HG02943 (cell line): ENCODE results near the gene TMEM63C.
"Not testable (repeated sequence)": the region's sequence is repeated elsewhere in the genome, so short reads cannot be mapped to it uniquely, and the experiment has no call there.

Source experiments
- ATAC-seq: cut with Tn5 transposase; IDR thresholded peaks from one replicate; pipeline ENCODE4 v1.9.1; 2021; ENCODE audit warnings: mild to moderate bottlenecking, low read depth, moderate library complexity; ENCODE audit not compliant: unreplicated experiment

Gene TMEM63C

DNA sequence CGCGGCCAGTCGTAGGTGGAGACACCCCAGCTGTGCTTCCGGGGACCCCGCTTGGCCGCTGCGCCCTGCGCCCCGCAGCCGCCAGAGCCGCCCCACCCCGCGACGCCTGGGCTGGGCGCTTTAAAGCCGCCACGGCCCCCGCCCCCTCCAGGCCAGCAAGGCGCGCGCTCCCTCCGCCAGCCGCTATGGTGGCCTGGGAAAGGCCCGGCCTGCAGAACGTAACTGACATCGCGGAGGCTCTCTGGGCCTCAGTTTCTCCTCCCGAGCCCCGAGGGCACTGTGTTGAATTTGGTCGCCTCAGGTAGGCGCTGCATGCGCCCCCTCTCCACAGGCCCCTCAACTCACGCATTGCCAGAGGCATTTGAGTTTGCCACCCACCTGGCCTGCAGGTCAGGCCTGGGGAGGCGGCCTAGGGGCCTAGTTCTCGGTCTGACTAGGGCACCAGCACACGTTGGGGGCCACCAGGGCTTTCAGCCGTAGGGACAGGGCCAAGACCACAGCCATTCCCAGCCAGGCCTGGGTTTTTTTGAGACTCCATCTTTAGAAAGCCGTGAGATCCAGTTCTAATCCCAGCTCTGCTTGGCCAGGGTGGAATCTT lies 89.6 kb downstream of the TMEM63C start, which contains the start of gene NGB:
NGB (minus strand) TSS at position 94 of the 598 bp plus-strand sequence. CDS start 269 bp downstream, outside the sequence.
- ATAC-seq = no peak

DNA sequence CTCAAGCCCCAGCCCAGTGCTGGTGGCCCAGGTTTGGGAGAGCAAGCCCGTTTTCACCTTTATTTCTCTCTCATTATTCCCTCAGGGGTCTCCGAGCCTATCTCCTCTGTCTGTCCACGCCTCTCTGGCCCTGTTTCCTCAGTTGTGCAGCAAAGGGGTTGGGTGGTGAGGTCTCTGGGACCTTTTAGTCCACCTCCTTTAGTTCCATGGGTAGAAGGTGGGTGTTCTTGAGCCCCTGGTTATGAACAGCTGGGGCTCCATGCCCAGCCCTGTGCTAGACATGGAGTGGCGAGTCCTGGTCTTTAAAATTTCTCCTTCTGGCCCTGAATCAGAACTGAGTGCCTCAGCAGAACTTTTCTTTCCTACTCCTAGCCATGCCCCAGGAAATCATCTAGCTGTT lies 90.7 kb downstream of the TMEM63C start:
- no peak for ATAC-seq

DNA sequence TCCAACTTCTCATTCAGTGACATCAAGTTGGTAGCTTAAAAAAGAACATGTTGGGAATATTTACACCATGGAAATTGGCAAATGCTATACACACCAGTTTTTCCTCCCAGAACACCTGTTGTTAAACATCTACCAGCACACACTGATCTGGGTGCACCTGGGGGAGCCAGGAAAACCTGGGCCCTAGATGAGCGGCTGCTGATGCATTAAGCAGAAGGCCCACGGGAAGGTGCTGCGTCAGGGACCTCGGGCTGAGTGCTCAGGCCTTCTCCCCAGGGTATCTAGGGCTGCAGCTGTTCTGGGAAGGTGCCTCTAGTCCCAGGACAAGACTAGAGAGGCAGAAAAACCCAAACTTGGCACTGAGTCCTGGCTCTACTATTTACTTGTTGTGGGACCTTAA lies 92.2 kb downstream of the TMEM63C start:
- ATAC-seq = no peak

DNA sequence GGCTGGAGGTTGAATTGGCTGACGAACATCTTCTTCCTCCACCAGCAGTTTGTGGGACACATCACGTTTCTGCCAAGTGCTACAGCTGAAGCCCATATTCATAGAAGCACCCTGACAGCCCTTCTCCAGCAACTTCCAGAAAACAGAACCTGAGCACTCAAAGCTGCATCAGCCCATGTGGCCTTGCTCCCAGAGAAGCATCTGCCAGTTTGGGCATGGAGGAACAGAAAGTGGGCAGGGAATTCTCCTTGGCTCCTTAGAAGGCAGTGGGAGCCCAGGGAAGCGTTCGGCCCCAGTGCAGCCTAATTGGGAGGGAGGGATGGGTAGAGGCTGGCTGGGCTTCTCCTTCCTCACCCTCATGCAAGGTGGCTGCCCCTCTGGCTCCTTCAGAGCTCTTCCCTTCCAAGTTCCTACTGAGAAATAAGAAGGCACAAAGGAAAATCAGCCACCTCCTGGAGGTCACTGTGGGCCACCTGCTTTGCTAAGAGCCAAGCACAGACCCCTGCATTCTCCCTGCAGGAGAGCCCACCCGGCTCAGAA lies 93.5 kb downstream of the TMEM63C start:
- ATAC-seq = no peak

DNA sequence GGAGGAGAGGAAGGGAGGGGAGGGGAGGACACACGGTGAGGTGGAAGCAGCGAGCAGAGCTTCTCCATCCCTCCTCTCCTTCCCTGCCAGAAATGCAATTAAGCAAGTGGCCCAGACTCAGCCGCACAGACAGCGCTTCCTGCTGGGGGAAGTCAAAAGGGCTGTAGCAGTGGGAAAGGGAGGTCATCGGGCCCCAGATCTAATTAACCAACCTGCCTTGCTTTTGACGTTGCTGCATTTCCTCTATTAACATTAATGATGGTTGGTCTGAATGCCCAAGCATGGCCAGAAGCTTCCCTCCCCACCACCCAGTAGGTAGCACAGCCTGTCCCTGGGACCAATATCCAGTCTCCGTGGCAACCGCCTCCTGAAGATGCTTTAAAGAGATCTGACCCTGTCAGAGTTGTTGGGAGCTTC lies 94.0 kb downstream of the TMEM63C start:
- ATAC-seq = no peak

DNA sequence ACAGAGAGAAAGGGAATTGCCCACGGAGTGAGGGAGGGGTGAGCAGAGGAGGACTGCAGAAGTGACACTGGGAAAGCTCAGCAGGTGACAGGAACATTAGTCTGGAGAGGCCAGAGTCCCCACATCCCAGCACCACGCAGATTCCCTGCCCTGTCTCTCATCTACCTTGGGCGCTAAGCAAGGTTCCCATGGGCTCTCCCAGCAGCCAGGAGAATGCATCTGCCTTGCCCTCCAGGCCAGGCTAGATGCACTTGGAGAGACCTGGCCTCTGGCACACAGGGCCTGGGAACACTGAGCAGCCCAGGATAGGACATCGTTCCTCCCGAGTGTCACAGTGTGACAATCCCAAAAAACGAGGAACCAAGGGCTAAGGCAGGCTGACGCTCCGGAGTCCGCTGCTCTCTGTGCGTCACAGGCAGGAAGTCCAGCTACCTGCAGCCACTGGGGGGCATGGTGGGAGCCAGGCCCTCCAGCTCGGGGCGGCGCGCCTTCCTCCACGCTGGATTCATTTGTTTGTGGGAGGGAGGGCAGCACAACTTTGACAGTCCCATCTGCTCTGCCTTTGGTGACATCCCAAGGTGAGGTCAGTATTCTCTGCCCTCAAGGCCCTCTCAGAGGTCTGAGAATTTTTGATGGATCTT lies 94.8 kb downstream of the TMEM63C start:
- no peak for ATAC-seq

DNA sequence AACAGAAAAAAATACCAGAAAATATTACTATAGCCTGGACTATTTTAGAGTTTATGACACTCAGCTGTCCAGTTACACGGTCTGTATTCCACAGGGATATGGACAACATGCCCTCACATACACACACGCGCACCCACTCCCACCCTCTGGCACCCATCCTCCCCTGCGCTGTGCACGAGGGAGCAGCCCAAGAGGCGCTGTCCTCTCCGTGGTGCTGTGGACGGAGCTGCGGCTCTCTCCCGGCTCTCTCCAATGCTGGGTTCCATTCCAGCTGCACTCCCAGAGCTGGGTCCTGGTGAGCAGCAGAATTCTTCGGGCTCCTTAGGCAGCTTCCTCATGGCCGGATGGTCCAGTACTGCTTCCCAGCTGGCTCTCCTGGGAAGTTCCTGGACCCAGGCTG lies 95.4 kb downstream of the TMEM63C start:
- no peak for ATAC-seq

DNA sequence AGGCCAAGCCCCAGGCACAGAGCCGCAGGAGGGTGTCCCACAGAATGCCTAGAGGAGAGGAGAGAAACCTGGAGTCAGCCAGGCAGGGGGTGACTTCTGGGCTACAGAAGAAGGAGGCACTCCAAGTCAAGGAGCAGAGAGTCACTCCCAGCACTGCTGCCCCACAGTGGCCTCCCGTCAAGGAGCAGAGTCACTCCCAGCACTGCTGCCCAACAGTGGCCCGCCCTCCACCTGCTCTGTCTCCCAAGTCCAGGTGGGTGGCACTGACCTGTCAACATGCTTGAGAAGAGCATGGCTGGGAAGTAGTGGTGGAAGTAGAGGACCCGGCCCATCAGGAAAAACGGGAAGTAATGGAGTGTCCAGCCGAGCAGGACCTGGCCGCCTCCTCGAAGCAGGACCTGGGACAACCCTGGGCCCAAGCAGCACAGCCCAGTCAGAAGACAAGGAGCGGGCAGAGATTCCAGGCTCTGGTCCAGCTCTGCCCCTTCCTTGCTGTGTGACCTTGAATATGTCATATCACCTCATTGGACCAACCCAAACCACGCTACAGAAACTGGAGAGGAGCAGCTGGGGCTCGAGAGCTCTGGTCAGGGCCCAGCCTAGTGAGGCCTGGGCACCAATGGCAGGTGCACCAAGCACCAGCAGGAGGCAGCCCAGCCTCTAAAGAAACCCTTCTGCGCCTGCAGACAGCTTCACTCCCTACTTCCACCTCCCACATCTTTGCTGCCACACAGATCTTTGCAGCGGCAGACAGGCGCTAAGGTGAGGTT lies 97.0 kb downstream of the TMEM63C start:
- ATAC-seq = no peak

DNA sequence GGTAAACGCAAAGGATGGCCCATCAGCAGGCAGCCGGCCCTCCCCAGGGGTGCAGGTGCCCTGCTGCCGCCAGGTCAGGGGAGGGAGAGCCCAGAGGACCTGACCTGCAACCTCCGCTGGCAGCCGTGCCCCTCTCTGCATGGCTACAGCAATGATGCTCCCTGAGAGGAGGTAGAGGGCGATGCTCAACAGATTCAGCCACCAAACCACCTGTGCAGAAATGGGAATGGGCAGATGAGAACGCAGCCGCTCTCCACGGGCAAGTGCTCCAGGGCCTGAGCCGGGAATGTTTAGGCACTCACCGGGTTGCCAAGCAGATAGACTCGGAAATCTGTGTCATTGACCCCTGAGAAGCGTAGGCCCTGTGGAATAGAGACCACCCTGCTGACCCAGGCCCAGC lies 98.1 kb downstream of the TMEM63C start:
- ATAC-seq = no peak

DNA sequence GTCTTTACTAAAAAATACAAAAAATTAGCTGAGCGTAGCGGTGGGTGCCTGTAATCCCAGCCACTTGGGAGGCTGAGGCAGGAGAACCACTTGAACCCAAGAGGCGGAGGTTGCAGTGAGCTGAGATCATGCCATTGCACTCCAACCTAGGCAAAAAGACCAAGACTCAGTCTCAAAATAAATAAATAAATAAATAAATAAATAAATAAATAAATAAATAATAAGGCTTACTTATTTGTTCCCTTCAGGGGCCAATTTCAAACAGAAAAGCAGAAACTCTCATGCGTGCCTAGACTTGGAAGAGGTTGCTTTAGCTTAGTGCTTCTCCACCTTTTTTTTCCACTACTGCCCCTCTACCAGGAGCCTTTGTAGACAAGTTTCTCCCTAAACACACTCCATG lies 99.3 kb downstream of the TMEM63C start:
- not testable (repeated sequence) for ATAC-seq

DNA sequence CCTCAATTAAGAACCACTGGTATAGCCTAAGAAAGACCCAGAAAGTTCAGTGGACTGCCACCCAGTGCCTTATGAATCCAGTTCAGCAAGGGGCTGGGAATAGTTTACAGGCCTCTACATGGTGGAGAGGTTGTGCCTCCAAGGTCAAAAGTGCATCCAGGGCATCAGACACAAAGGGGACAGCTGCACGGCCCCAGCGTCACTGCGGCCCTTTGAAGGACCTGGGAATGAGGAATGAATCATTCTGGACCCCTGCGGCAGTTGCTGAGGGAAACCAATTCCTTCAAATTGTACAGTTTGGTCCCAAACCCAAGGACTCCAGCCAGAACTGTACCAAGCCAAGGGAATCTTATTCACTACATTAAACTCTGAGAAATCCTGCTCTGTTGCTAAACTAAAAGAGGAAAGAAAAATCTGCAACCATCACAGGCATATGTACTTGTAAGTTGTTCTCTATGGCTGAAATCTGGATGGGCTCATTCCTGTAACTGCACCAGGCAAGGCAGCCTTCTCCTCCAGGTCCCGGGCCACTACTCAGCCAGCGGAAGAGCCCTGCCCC lies 100.3 kb downstream of the TMEM63C start:
- no peak for ATAC-seq

DNA sequence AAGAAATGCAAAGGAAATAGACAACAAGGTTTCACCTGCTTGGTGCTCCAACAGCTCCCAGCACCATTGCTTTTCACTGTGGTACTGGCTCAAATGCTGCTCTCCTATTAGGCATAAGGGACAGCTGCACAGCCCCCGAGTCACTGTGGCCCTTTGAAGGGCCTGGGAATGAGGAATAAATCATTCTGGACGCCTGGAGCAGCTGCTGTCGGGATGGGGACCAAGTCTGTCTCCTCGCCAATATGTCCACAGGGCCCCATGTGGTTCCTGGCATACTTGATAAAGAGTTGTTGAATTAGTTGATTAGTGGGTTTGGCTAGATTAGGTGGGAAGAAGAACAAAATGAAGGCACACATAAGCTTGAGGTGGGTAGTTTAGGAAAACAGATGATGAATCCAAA lies 102.5 kb downstream of the TMEM63C start:
- no peak for ATAC-seq

DNA sequence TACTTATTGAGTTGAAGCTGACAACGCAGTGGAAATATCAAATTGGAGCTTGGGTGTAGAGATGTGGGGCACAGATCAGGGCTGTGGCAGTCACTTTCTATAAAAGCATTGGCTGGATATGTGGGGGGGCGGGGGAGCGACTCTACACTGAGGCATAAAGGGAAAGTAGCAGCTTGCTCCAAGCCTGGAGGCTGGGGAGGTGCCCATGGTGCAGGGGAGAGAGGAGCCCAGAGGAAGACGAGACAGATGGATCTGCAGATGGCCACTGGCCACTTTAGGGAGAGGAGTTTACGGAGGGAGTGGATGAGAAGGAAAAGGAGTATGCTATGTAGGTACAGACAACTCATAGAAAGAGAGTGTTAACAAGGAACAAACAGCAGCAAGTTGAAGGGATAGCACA lies 102.9 kb downstream of the TMEM63C start:
- no peak for ATAC-seq

DNA sequence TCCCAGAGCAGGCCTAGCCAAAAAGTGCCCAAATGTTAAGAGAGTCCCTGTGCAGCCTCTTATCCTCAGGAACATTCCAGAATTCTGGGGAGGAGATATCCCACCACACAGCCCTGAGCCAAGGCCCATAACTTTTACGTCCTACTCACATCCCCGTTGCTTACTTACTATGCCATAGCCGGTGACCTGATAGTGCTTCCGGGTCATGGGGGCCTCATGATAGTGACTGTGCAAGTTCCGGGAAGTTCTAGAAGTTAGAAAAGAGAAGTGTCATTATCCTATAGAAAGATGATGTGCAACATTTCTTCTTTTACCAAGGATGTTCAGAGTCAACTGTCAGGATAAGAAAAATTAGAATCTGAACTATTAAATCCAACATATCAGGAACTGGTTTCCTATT lies 105.0 kb downstream of the TMEM63C start:
- ATAC-seq = no peak

DNA sequence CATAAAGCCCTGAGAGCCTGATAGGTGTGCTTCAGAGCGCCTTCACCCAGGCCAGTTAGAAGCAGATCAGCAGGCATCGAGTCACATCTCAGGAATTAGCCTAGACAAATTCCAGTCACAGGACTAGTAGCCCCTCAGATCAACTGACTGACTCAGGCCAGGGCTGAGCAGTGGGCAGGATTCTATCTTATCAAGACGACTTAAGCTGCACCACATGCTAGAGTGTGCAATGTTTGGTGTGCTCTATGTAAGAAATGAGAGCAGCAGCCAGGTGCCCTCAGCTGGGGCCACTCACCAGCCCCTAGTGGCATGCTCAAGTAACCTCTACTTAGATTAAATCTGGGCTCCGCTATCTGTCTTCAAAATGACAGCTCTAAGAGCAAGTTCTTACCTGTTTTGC lies 109.1 kb downstream of the TMEM63C start:
- no peak for ATAC-seq

DNA sequence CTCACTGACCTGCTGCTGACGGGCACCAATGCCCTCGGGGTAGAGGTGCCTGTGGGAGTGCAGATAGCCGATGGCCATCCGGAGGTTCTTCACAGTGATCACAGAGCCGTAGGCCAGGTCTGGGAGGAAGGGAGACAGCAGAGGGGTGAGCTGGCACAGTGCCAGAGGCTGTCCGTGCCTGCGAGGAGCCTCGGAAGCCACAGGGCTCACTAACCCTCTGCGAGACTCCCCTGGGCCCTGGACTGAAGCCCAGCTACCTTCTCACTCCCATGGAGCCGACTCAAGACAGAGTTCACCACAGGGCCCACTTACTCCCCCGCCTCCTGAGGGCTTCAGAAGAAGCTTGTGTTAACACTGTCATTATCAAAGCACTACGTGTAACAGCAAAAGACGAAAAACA lies 114.6 kb downstream of the TMEM63C start:
- ATAC-seq = no peak

DNA sequence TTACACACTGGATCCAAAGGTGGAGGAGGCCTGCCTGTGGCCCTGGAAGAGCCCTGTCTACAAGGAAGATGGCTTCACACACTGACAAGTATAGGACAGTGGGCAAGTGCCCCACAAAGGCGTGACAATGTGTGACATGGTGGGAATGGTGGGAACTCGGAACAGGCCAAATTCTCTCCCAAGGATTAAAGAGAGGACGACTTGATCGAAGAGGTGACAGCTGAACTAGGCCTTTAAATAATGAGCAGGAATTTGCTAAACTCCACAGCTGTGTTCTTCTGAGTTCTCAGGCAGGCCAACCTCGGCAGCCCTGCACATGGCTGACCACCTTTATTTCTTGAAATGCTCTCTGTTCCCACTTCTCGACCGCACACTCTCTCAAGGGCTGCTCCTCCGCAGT lies 115.3 kb downstream of the TMEM63C start:
- ATAC-seq = no peak

DNA sequence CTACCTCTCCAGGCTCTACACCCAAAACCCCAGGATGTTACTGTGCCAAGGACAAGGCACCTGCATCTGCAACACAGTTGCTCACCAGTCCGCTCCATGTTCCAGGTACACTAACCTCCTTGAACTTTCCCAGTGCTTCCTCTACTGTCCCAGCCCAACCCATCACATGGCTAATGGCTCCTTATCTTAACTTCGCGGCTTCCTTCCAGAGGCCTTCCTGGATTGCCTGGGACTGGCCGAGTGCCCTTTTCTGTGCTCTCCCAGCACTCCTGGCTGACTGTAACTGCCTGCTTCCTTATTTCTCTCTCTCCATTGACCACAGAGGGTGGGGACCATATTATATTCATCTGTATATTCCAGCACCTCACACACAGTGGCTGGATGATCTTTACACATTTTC lies 118.2 kb downstream of the TMEM63C start:
- no peak for ATAC-seq

DNA sequence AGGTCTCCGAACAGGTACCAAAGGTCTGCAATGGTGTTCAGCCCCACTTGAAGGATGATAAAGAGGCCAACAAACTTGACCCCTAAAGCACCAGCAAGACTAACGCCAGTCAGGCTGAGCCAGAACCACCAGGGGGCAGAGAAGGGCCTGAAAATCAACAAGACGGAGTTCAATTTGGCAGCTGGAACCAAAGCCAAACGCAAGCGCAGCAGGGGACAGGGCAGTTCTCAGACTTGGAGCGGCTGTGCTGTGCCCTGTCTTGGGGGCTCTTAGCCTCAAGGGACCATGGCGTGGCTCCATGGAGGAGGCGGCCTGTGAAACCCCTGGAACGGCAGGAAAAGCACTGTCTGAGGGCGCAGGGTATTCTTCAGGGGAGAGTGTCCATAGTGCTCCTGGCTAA lies 119.5 kb downstream of the TMEM63C start:
- ATAC-seq = no peak

DNA sequence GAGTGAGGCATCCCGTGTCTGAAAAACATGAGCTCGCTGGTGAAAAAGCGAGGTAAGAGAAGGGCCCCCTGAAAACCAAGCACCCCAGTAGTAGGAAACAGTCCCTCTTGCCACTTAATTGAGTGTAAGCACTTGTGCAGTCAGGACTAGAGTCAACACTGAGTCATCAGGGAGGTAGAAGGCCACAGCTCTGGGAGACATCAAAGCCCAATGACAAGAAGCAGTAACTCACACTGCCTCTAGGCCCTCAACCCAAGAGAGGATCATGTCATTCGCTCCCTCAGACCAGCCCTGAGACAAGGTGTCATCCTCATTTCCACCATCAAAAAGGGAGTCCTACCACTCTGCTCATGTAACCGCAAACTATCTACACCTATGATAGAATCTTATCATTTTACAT lies 121.3 kb downstream of the TMEM63C start:
- no peak for ATAC-seq
